Progenitor cell of endocrine pancreas (in vitro differentiated cells): ENCODE results near the gene EIF4E3. TPM values are rescaled to one million over a fixed set of nuclear protein-coding genes. Genes with fewer than 3 reads are reported as not detected.
A peak's percentile ranks its signal among the peaks of the same experiment; 100 is the strongest.

ENCODE experiments used
- DNase-seq: peaks from one replicate; pipeline ENCODE4 v3.0.0; 2021; ENCODE audit warnings: low spot score; ENCODE audit not compliant: unreplicated experiment
- H3K27ac Mint-ChIP-seq: 2 replicates; pipeline ENCODE4 v1.8.0; 2021; ENCODE audit warnings: mild to moderate bottlenecking, moderate library complexity, mixed read lengths
- H3K27me3 Mint-ChIP-seq: 2 replicates; pipeline ENCODE4 v1.8.0; 2021; ENCODE audit warnings: mixed read lengths
- H3K36me3 Mint-ChIP-seq: 2 replicates; pipeline ENCODE4 v1.8.0; 2022; ENCODE audit warnings: mixed read lengths; ENCODE audit not compliant: insufficient read depth
- H3K4me1 Mint-ChIP-seq: 2 replicates; pipeline ENCODE4 v1.8.0; 2021; ENCODE audit warnings: low read depth, mixed read lengths
- H3K4me3 Mint-ChIP-seq: 2 replicates; pipeline ENCODE4 v1.8.0; 2021; ENCODE audit warnings: low read depth, mild to moderate bottlenecking, moderate library complexity, mixed read lengths
- H3K9me3 Mint-ChIP-seq: 2 replicates; pipeline ENCODE4 v1.8.0; 2021; ENCODE audit warnings: low read depth, mixed read lengths
- CTCF ChIP-seq: fragments of 200-600 bp; sonication (generic); IDR thresholded peaks from one replicate; pipeline ENCODE4 v1.5.0; 2021; ENCODE audit warnings: antibody characterized with exemption, mild to moderate bottlenecking; ENCODE audit not compliant: unreplicated experiment
- total RNA-seq: library from RNA; stranded (reverse); gene quantifications from 2 replicates; pipeline ENCODE4 v1.2.1, GENCODE V29; 2021

EIF4E3 gene
- total RNA-seq, 1 donor from 2014 or later: 12.1 TPM

- H3K4me3 Mint-ChIP-seq: no peak overlapping the region
- no peaks in the 10 kb centered on the region for H3K9me3 Mint-ChIP-seq
- H3K4me1 Mint-ChIP-seq: no peaks in the 10 kb centered on the region
- no peak overlapping the region for H3K27ac Mint-ChIP-seq
- H3K36me3 Mint-ChIP-seq: peaks cover 3% of the 10 kb centered on the region
- TF ChIP-seq CTCF: no peak
- peaks cover 10% of the 10 kb centered on the region for H3K27me3 Mint-ChIP-seq
- no peak for DNase-seq
These were observed 10.6 kb downstream of the EIF4E3 start for GRCh38 chr3:71714595-71714994.

- Mint-ChIP-seq H3K4me1 (peaks cover 1% of the 10 kb centered on the region), H3K9me3 (no peaks in the 10 kb centered on the region), H3K36me3 (peaks cover 3% of the 10 kb centered on the region), H3K27me3 (no peaks in the 10 kb centered on the region), H3K4me3 (no peak overlapping the region), H3K27ac (no peak overlapping the region)
- TF ChIP-seq CTCF: no peak
- DNase-seq: no peak
These were observed 12.2 kb downstream of the EIF4E3 start for GRCh38 chr3:71713041-71713440.

- no peak for DNase-seq
- Mint-ChIP-seq H3K27me3 (no peaks in the 10 kb centered on the region), H3K4me1 (peaks cover 6% of the 10 kb centered on the region), H3K27ac (no peak overlapping the region), H3K4me3 (no peak overlapping the region), H3K36me3 (peaks cover 3% of the 10 kb centered on the region), H3K9me3 (no peaks in the 10 kb centered on the region)
- TF ChIP-seq CTCF: peak; percentile 76
These were observed 14.2 kb downstream of the EIF4E3 start for GRCh38 chr3:71710906-71711494.

- Mint-ChIP-seq H3K4me1 (peaks cover 6% of the 10 kb centered on the region), H3K9me3 (no peaks in the 10 kb centered on the region), H3K4me3 (no peak overlapping the region), H3K27ac (no peak overlapping the region), H3K27me3 (no peaks in the 10 kb centered on the region), H3K36me3 (peaks cover 3% of the 10 kb centered on the region)
- TF ChIP-seq CTCF: no peak
- no peak for DNase-seq
These were observed 15.2 kb downstream of the EIF4E3 start for GRCh38 chr3:71709908-71710511.

GRCh38 chr3:71708476-71709105, 16.6 kb downstream of the EIF4E3 start:
- peaks cover 6% of the 10 kb centered on the region for H3K4me1 Mint-ChIP-seq
- H3K4me3 Mint-ChIP-seq: no peak overlapping the region

More at GRCh38 chr3:71708476-71709105, 16.6 kb downstream of the EIF4E3 start:
- Mint-ChIP-seq H3K36me3 (peaks cover 3% of the 10 kb centered on the region), H3K27me3 (no peaks in the 10 kb centered on the region), H3K9me3 (no peaks in the 10 kb centered on the region), H3K27ac (no peak overlapping the region)
- no peak for DNase-seq
- TF ChIP-seq CTCF: no peak
